SHP77 treated with DMSO at 0.1 percent for 48 hours (cell line): Measurements from ENCODE around the gene DHX29.

Experiments used
- DNase-seq: peaks from one replicate; lab custom pipeline; 2025; lab: John Stamatoyannopoulos, UW

The DHX29 gene

GRCh38 chr5:55231919-55232270 is 75.6 kb downstream of the DHX29 start:
- no peak for DNase-seq

- no peak for DNase-seq
Measured at GRCh38 chr5:55231029-55231918, 76.2 kb downstream of the DHX29 start.

GRCh38 chr5:55230086-55230629 is 77.3 kb downstream of the DHX29 start:
- no peak for DNase-seq

- no peak for DNase-seq
Measured at GRCh38 chr5:55227664-55228430, 79.6 kb downstream of the DHX29 start.

- peak; percentile 40 for DNase-seq
Measured at GRCh38 chr5:55226934-55227663, 80.4 kb downstream of the DHX29 start, which contains the start of gene MCIDAS. Gene MCIDAS, minus strand, starts transcription at chr5:55227315. Its CDS starts 177 bp downstream, at chr5:55227138.

- peak; percentile 53 for DNase-seq
Measured at GRCh38 chr5:55226027-55226933, 81.2 kb downstream of the DHX29 start.

GRCh38 chr5:55225346-55225745 is 82.1 kb downstream of the DHX29 start:
- no peak for DNase-seq

- no peak for DNase-seq
Measured at GRCh38 chr5:55223812-55224240, 83.7 kb downstream of the DHX29 start.

GRCh38 chr5:55222985-55223811 is 84.3 kb downstream of the DHX29 start:
- DNase-seq: no peak

GRCh38 chr5:55222092-55222984 is 85.2 kb downstream of the DHX29 start:
- no peak for DNase-seq

- DNase-seq: no peak
Measured at GRCh38 chr5:55220433-55221185, 86.9 kb downstream of the DHX29 start.

GRCh38 chr5:55219770-55220169 is 87.7 kb downstream of the DHX29 start:
- no peak for DNase-seq

- no peak for DNase-seq
Measured at GRCh38 chr5:55218967-55219366, 88.5 kb downstream of the DHX29 start.

- peak; percentile 24 for DNase-seq
Measured at GRCh38 chr5:55211184-55211874, 96.2 kb downstream of the DHX29 start.
